ENCODE measurements around the gene GLG1.

Gene GLG1

DNA sequence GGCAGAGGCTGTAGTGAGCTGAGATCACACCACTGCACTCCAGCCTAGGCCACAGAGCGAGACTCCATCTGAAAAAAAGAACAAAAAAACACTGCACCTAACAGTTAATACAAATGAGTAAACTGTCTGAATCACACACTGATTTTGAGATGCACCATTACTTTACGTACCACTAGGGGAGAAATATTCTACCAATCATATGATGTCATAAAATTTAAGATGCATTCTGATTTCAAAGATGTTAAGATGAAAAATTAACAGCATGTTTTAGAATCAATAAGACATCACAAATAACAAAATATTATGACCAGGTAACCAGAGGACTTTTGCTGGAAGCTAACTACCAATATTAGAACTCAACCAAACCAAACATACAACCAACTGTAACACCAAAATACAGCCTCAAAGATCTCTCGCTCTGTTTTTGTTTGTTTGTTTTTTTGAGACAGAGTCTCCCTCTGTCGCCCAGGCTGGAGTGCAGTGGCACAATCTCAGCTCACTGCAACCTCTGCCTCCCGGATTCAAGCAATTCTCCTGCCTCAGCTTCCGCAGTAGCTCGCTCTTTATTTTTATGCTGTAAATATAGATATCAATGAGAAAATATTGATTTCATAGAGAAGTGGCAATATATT, 31.6 kb downstream of the GLG1 start:
- Mint-ChIP-seq H3K4me1 (ENCODE audit: low read depth) (peaks cover 32% of the 10 kb centered on the region), H3K36me3 (ENCODE audit: low read depth) (peaks cover 4% of the 10 kb centered on the region), H3K4me3 (no peak overlapping the region), H3K27me3 (ENCODE audit: low read depth) (no peaks in the 10 kb centered on the region), H3K27ac (no peak overlapping the region), H3K9me3 (no peaks in the 10 kb centered on the region)
- no peak for DNase-seq (ENCODE audit: low spot score)

DNA sequence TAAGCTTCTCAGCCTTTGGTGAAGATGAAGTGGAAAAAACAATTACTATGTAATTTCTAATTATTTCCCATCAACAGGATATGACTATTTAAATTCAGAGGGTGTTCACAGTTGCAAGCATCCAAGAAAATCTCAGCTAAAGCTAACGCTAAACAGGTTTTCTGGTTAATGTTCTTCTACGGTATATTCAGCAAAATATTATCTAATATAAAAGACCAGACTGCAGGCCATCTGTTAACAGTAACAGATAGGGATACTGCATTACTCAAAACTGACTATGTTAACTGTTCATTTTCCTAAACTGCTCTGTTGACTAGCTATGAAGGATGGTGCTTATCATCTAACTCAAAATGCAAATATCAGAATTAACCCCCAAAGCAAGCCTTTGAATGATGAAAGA, 32.8 kb downstream of the GLG1 start:
- H3K4me3 Mint-ChIP-seq = no peak overlapping the region
- H3K36me3 Mint-ChIP-seq (ENCODE audit: low read depth) = peaks cover 7% of the 10 kb centered on the region
- DNase-seq (ENCODE audit: low spot score) = no peak
- H3K9me3 Mint-ChIP-seq = no peaks in the 10 kb centered on the region
- H3K27me3 Mint-ChIP-seq (ENCODE audit: low read depth) = no peaks in the 10 kb centered on the region
- H3K27ac Mint-ChIP-seq = no peak overlapping the region
- peaks cover 27% of the 10 kb centered on the region for H3K4me1 Mint-ChIP-seq (ENCODE audit: low read depth)

DNA sequence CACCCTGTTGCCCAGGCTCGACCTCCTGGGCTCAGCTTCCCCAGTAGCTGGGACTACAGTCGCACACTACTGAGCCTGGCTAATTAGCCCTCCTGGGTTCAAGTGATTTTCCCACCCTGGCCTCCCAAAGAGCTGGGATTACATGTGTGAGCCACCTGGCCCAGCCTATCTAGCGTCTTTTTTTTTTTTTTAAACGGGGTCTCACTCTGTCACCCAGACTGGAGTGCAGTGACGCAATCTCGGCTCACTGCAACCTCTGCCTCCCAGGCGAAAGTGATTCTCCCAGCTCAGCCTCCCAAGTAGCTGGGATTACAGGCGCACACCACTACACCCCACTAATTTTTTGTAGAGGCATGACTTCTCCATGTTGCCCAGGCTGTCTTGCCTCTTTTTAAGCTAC, 33.3 kb downstream of the GLG1 start:
- H3K36me3 Mint-ChIP-seq (ENCODE audit: low read depth) = peaks cover 7% of the 10 kb centered on the region
- H3K27ac Mint-ChIP-seq = no peak overlapping the region
- peaks cover 26% of the 10 kb centered on the region for H3K4me1 Mint-ChIP-seq (ENCODE audit: low read depth)
- DNase-seq (ENCODE audit: low spot score) = no peak
- H3K4me3 Mint-ChIP-seq = no peak overlapping the region
- no peaks in the 10 kb centered on the region for H3K27me3 Mint-ChIP-seq (ENCODE audit: low read depth)
- H3K9me3 Mint-ChIP-seq = no peaks in the 10 kb centered on the region

DNA sequence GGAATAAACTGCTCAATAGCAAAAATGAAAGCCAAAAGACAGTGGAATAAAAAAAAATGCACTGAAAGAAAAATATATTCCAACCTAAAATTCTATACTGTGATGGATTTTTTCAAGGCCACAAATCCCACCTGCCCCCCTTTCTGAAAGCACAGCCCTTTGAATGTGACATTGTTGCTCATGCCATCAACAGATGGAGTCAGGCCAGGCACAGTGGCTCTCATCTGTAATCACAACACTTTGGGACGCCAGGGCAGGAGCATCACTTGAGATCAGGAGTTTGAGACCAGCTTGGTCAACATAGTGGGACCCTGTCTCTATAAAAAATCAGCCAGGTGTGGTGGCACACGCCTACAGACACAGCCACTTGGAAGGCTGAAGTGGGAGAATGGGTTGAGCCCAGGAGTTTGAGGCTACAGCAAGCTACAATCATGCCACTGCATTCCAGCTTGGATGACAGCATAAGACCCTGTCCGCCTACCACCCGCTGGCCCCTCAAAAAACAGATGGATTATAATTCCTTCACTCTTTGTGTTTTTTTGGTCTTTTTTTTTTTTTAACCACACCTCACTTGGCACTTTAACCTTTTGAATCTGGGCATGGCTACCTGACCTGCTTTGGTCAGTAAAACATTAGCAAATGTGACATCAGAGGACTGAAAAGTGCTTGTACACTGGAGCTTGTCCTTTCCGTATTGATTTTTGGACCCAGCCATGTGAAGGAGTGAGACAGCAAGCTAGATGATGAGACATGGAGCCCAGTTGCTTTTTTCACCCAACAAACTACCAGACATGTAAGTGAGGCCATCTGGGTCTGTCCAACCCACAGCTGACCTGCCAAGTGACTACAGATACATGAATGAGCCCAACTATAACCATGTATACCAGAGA, 36.3 kb downstream of the GLG1 start:
- Mint-ChIP-seq H3K4me3 (no peak overlapping the region), H3K4me1 (ENCODE audit: low read depth) (peaks cover 28% of the 10 kb centered on the region), H3K27ac (no peak overlapping the region), H3K9me3 (no peaks in the 10 kb centered on the region), H3K27me3 (ENCODE audit: low read depth) (no peaks in the 10 kb centered on the region), H3K36me3 (ENCODE audit: low read depth) (peaks cover 10% of the 10 kb centered on the region)
- DNase-seq (ENCODE audit: low spot score) = no peak

DNA sequence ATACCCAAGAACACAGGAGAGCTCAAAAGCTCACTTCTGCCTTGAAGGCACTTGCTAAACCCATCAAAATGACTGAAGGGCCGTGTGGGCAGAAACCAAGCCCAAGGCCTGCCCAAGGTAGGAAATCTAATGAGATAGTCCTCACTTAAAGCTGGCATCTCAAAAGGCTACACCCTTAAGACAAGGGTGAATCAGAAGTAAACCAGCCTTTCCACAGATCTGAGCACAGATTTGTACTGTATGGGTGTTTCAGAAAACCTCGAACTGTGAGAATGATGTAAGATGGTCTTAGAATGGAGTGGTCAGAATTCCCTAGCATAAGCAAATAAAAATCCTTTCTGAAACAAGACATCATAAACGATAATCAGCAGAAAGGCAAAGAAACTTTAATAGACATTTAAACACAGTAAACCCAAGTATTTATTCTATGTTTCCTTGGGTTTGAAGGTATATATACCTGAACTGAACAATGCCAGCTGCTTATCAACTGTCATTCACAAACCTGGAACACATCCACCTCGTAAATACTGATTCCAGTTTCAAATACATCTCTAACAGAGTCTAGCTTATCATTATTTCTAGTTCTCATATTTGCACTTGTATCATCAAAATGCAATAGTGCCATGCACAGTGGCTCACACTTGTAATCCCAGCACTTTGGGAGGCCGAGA, 37.8 kb downstream of the GLG1 start:
- H3K27ac Mint-ChIP-seq = no peak overlapping the region
- H3K9me3 Mint-ChIP-seq = no peaks in the 10 kb centered on the region
- H3K36me3 Mint-ChIP-seq (ENCODE audit: low read depth) = peaks cover 16% of the 10 kb centered on the region
- H3K4me1 Mint-ChIP-seq (ENCODE audit: low read depth) = peaks cover 34% of the 10 kb centered on the region
- DNase-seq (ENCODE audit: low spot score) = no peak
- H3K27me3 Mint-ChIP-seq (ENCODE audit: low read depth) = no peaks in the 10 kb centered on the region
- H3K4me3 Mint-ChIP-seq = no peak overlapping the region

DNA sequence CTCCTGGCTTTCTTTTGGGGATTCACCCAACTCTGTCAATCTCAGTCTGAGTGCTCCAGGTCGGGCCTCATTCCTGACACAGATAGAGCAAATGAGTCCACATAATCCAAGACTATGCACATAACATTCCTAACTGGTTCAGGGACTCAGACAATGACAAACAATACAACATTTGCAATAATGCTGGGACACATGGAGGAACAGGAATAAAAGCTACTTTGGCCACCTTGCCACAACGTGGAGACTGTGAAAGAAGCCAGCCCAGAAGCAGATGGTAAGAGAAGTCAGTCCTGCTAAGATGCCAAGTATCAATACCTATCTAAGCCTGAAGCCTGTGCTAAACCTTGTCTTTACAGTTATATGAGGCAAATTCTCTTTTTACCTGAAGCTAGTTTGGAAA, 39.0 kb downstream of the GLG1 start:
- no peak overlapping the region for H3K27ac Mint-ChIP-seq
- no peak overlapping the region for H3K4me3 Mint-ChIP-seq
- H3K27me3 Mint-ChIP-seq (ENCODE audit: low read depth) = no peaks in the 10 kb centered on the region
- no peaks in the 10 kb centered on the region for H3K9me3 Mint-ChIP-seq
- DNase-seq (ENCODE audit: low spot score) = no peak
- H3K4me1 Mint-ChIP-seq (ENCODE audit: low read depth) = peaks cover 36% of the 10 kb centered on the region
- H3K36me3 Mint-ChIP-seq (ENCODE audit: low read depth) = peaks cover 22% of the 10 kb centered on the region

DNA sequence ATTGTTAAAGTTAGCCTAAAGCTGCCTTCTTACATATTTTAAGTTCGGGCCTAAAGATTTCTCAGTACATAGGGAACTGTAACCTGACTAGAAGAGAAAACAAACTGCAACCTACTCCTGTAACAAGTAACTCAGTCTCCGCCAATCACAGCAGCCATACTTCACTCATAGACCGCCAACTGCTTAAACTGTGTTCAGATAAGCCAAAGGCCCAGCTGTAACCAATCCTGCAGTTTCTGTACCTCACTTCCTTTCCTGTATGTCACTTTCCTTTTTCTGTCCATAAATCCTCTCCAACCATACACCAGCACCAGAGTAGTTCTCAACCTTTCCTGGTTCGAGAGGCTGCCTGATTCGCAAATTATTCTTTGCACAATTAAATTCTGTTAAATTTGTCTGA, 41.5 kb downstream of the GLG1 start:
- peaks cover 22% of the 10 kb centered on the region for H3K36me3 Mint-ChIP-seq (ENCODE audit: low read depth)
- peaks cover 35% of the 10 kb centered on the region for H3K4me1 Mint-ChIP-seq (ENCODE audit: low read depth)
- no peak overlapping the region for H3K27ac Mint-ChIP-seq
- H3K4me3 Mint-ChIP-seq = no peak overlapping the region
- no peaks in the 10 kb centered on the region for H3K27me3 Mint-ChIP-seq (ENCODE audit: low read depth)
- no peak for DNase-seq (ENCODE audit: low spot score)
- H3K9me3 Mint-ChIP-seq = no peaks in the 10 kb centered on the region

DNA sequence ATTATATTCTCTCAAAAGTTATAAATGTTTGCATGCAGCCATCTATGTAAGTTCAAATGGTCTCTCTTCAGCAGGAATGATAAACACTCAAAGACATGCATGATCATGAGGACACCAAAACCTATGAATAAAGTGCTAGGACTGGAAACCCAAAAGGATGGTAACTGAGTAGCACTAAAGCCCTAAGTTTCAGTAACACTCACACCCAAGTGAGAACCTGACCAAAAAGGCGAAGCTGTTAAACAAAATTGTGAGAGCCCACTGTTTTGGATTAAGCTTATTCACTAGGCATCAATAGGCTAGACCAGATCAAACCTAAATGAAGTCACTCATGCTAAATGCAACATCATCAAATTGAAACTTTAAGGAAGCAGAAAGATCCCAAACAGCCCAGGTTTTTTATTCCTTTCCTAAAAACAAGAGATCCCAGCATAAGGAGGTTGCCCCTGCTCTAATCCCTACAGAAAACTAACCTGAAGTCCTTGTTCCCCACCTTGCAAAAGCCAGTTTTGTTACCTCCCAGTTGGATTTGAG, 42.4 kb downstream of the GLG1 start:
- no peaks in the 10 kb centered on the region for H3K9me3 Mint-ChIP-seq
- H3K36me3 Mint-ChIP-seq (ENCODE audit: low read depth) = peaks cover 21% of the 10 kb centered on the region
- no peaks in the 10 kb centered on the region for H3K27me3 Mint-ChIP-seq (ENCODE audit: low read depth)
- H3K4me1 Mint-ChIP-seq (ENCODE audit: low read depth) = peaks cover 35% of the 10 kb centered on the region
- DNase-seq (ENCODE audit: low spot score) = no peak
- H3K4me3 Mint-ChIP-seq = no peak overlapping the region
- H3K27ac Mint-ChIP-seq = no peak overlapping the region

DNA sequence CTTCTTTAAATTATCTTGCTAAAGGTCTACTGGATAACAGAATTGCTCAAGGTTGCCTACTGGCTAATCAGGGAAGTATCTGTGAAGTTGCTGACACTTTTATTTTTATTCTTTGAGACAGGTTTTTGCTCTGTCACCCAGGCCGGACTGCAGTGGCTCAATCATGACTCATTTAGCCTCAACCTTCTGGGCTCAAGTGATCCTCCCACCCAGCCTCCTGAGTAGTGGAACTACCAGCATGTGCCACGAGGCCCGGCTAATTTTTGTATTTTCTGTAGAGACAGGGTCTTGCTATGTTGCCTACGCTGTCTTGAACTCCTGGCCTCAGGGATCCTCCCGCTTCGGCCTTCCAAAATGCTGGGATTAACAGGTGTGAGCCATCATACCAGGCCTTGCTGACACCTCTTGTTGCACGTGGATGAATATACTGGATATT, 43.1 kb downstream of the GLG1 start:
- DNase-seq (ENCODE audit: low spot score) = no peak
- Mint-ChIP-seq H3K36me3 (ENCODE audit: low read depth) (peaks cover 21% of the 10 kb centered on the region), H3K4me1 (ENCODE audit: low read depth) (peaks cover 37% of the 10 kb centered on the region), H3K9me3 (no peaks in the 10 kb centered on the region), H3K27me3 (ENCODE audit: low read depth) (no peaks in the 10 kb centered on the region), H3K27ac (no peak overlapping the region), H3K4me3 (no peak overlapping the region)

DNA sequence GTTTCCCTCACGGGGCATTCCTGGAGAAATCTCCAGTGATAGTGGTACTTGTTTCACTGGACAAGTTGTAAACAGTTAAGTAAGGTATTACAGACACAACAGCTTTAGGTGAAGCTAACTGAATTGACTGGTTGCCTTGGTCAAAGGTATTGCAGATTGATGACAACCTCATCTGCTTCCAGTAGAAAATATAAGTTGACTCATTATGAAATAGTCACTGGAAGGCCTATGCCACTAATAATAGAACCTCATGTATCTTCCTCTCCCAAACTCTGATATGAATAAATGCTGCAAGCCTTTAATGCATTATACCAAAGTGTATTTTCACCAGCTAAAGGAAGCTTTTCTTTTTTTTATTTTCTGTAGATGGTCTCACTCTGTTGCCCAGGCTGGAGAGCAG, 44.8 kb downstream of the GLG1 start:
- no peak overlapping the region for H3K4me3 Mint-ChIP-seq
- no peaks in the 10 kb centered on the region for H3K9me3 Mint-ChIP-seq
- H3K27me3 Mint-ChIP-seq (ENCODE audit: low read depth) = no peaks in the 10 kb centered on the region
- H3K27ac Mint-ChIP-seq = no peak overlapping the region
- H3K36me3 Mint-ChIP-seq (ENCODE audit: low read depth) = peaks cover 25% of the 10 kb centered on the region
- peaks cover 32% of the 10 kb centered on the region for H3K4me1 Mint-ChIP-seq (ENCODE audit: low read depth)
- no peak for DNase-seq (ENCODE audit: low spot score)

DNA sequence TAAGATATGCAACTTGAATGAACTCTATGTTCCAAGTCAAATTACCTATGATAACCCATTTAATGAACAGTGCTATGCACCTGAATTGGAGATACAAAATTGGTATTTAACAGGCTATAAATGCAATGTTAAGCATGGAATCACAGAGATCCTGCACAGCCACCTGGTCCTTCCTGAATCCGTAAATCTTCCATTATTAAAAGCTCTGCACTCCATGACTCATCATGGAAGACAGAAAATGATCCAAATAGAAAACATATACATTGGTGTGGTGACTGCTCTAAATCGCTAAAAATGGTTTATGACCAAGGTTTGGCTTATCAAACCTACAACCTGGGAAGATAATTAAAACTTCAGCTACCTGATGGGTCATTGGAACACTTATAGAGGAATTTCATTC, 45.3 kb downstream of the GLG1 start:
- no peaks in the 10 kb centered on the region for H3K9me3 Mint-ChIP-seq
- no peak for DNase-seq (ENCODE audit: low spot score)
- H3K27ac Mint-ChIP-seq = no peak overlapping the region
- H3K36me3 Mint-ChIP-seq (ENCODE audit: low read depth) = peaks cover 25% of the 10 kb centered on the region
- H3K4me3 Mint-ChIP-seq = no peak overlapping the region
- peaks cover 29% of the 10 kb centered on the region for H3K4me1 Mint-ChIP-seq (ENCODE audit: low read depth)
- no peaks in the 10 kb centered on the region for H3K27me3 Mint-ChIP-seq (ENCODE audit: low read depth)

DNA sequence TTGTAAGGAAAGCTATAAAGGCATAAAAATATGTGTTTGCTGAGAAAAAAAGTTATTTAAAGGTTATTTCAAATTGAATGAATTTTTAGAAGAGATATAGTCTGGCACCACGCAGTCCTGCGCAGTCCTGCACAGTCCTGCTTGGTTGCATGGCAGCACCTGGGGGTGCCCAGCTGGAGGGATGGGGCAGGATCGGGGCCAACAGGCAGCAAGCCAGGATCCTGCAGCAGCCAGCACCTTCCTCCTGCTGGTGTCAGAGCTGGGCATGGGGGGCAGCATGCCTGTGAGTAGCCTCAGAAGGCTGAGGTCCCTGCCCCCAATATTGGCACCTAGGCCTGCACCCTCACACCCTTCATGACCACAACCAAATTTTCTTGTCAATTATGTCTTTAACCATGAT, 46.0 kb downstream of the GLG1 start:
- no peaks in the 10 kb centered on the region for H3K27me3 Mint-ChIP-seq (ENCODE audit: low read depth)
- peaks cover 26% of the 10 kb centered on the region for H3K36me3 Mint-ChIP-seq (ENCODE audit: low read depth)
- H3K4me1 Mint-ChIP-seq (ENCODE audit: low read depth) = peaks cover 29% of the 10 kb centered on the region
- no peak for DNase-seq (ENCODE audit: low spot score)
- no peaks in the 10 kb centered on the region for H3K9me3 Mint-ChIP-seq
- no peak overlapping the region for H3K27ac Mint-ChIP-seq
- H3K4me3 Mint-ChIP-seq = no peak overlapping the region

DNA sequence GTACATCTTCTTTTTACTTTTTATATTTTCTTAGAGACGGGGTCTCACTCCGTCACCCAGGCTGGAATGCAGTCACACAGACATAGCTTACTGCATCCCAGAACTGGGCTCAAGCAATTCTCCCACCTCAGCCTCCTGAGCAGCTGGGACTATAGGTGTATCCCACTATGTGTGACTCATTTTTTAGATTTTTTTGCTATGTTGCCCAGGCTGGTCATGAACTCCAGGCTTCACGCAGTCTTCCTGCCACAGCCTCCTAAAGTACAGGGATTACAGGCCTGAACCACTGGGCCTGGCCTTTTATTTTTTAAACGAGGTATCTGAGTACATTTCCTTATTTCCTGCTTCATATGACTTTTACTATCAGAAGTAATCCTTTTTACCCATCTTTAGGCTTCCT, 48.0 kb downstream of the GLG1 start:
- Mint-ChIP-seq H3K4me3 (no peak overlapping the region), H3K4me1 (ENCODE audit: low read depth) (peaks cover 15% of the 10 kb centered on the region), H3K27me3 (ENCODE audit: low read depth) (no peaks in the 10 kb centered on the region), H3K27ac (no peak overlapping the region), H3K9me3 (no peaks in the 10 kb centered on the region), H3K36me3 (ENCODE audit: low read depth) (peaks cover 18% of the 10 kb centered on the region)
- no peak for DNase-seq (ENCODE audit: low spot score)

DNA sequence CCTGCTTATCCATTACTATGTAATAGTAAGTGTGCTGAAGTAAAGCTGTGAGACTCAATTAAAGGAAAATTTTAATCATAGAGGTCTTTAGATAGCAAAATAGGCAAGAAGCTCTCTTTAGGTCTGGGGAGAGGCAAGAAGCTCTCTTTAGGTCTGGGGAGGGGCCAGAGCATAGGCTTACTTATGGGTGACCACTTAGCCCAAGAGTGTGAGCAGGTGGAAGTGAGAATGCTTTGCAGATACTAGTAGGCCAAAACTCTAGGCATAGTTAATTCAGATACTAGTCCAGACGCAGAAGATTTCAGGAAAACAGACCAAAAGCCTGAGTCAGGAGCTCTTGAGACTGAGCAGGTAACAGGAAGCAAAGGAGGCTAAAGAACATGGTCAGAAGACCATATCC, 49.6 kb downstream of the GLG1 start:
- DNase-seq (ENCODE audit: low spot score) = no peak
- H3K4me1 Mint-ChIP-seq (ENCODE audit: low read depth) = peaks cover 11% of the 10 kb centered on the region

More for the DNA sequence above, 49.6 kb downstream of the GLG1 start:
- H3K9me3 Mint-ChIP-seq = no peaks in the 10 kb centered on the region
- no peaks in the 10 kb centered on the region for H3K27me3 Mint-ChIP-seq (ENCODE audit: low read depth)
- H3K4me3 Mint-ChIP-seq = no peak overlapping the region
- peaks cover 10% of the 10 kb centered on the region for H3K36me3 Mint-ChIP-seq (ENCODE audit: low read depth)
- H3K27ac Mint-ChIP-seq = no peak overlapping the region
